Right renal cortex interstitium (tissue), 3 donors: ENCODE data around the gene EPN2. TPM values are rescaled to one million over a fixed set of nuclear protein-coding genes. Genes with fewer than 3 reads are reported as not detected.
"Not testable (repeated sequence)": the region's sequence is repeated elsewhere in the genome, so short reads cannot be mapped to it uniquely, and the experiment has no call there.

Experiments
- DNase-seq, 3 donors: peaks; one replicate each; pipeline ENCODE4 v3.0.0-alpha.2; 2013; ENCODE audit warnings: low read depth in 3 of 3, low spot score in 2 of 3
- polyA plus RNA-seq, 3 donors: library from polyadenylated mRNA; unstranded; fragments of 120-200 nt; gene quantifications; one replicate each; pipeline ENCODE4 v1.2.1, GENCODE V29; 2013; ENCODE audit not compliant: insufficient read length in 3 of 3

Gene EPN2
- polyA plus RNA-seq: 10 to 100 TPM; 44.8 to 49.6 (median 48.2) TPM

GRCh38 chr17:19237139-19237388, at the start of gene EPN2:
Gene EPN2 (plus strand): TSS chr17:19237366. CDS start chr17:19283120, 45,754 bp downstream.
- not testable (repeated sequence) for DNase-seq

GRCh38 chr17:19187883-19188869, 49.0 kb upstream of the EPN2 start:
- DNase-seq: not testable (repeated sequence)

- DNase-seq: not testable (repeated sequence)
Measured at GRCh38 chr17:19188870-19189708, 48.1 kb upstream of the EPN2 start.

GRCh38 chr17:19189781-19190405, 47.3 kb upstream of the EPN2 start:
- DNase-seq: not testable (repeated sequence)

GRCh38 chr17:19196382-19197204, 40.6 kb upstream of the EPN2 start:
- DNase-seq: not testable (repeated sequence)

- not testable (repeated sequence) for DNase-seq
Measured at GRCh38 chr17:19202448-19202847, 34.7 kb upstream of the EPN2 start.

GRCh38 chr17:19203429-19203828, 33.7 kb upstream of the EPN2 start:
- DNase-seq: not testable (repeated sequence)

GRCh38 chr17:19215074-19215860, 21.9 kb upstream of the EPN2 start:
- not testable (repeated sequence) for DNase-seq

- not testable (repeated sequence) for DNase-seq
Measured at GRCh38 chr17:19216148-19216926, 20.8 kb upstream of the EPN2 start.

GRCh38 chr17:19218914-19219313, 18.3 kb upstream of the EPN2 start:
- DNase-seq: not testable (repeated sequence)

- DNase-seq: not testable (repeated sequence)
Measured at GRCh38 chr17:19219384-19219783, 17.8 kb upstream of the EPN2 start.

GRCh38 chr17:19220195-19220594, 17.0 kb upstream of the EPN2 start:
- DNase-seq: not testable (repeated sequence)

GRCh38 chr17:19226610-19227588, 10.3 kb upstream of the EPN2 start:
- not testable (repeated sequence) for DNase-seq

GRCh38 chr17:19234676-19235075, 2.5 kb upstream of the EPN2 start:
- not testable (repeated sequence) for DNase-seq

- DNase-seq: not testable (repeated sequence)
Measured at GRCh38 chr17:19236351-19237138, 621 bp upstream of the EPN2 start.

GRCh38 chr17:19237389-19238166, 412 bp downstream of the EPN2 start:
- DNase-seq: no peak
